ENCODE data around the gene GLI2.

DNA sequence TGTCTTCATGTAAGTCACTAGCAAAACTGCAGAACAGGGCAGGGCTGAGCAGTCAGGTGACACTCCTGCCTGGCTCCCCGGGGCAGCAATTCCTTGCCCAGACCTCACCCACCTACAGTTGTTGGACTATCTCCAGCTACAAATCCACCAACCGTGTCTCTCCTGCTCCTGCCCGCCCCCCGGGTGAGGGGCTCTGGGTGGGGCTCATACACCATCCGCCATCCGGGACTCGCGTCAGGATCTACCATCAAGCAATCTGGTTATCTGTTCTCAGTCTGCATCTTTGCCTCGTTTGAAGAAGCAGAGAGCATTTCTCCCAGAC is 13.5 kb upstream of the GLI2 start:
- TF ChIP-seq EZH2 (IDR thresholded peaks at IDR 0.05; ENCODE audit: low read length, unreplicated experiment) (no peak), EZH2phosphoT487 (IDR thresholded peaks at IDR 0.05; ENCODE audit: borderline replicate concordance, low read length) (no peak)
- TF ChIP-seq, protein P1, sequence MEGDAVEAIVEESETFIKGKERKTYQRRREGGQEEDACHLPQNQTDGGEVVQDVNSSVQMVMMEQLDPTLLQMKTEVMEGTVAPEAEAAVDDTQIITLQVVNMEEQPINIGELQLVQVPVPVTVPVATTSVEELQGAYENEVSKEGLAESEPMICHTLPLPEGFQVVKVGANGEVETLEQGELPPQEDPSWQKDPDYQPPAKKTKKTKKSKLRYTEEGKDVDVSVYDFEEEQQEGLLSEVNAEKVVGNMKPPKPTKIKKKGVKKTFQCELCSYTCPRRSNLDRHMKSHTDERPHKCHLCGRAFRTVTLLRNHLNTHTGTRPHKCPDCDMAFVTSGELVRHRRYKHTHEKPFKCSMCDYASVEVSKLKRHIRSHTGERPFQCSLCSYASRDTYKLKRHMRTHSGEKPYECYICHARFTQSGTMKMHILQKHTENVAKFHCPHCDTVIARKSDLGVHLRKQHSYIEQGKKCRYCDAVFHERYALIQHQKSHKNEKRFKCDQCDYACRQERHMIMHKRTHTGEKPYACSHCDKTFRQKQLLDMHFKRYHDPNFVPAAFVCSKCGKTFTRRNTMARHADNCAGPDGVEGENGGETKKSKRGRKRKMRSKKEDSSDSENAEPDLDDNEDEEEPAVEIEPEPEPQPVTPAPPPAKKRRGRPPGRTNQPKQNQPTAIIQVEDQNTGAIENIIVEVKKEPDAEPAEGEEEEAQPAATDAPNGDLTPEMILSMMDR (conservative IDR thresholded peaks at IDR 0.05; ENCODE audit: low read depth, low read length), result no peak

Measured in PC-3 (cell line).